Skeletal muscle tissue (tissue), 4 donors: Measurements from ENCODE around the gene TULP4. TPM values are rescaled to one million over a fixed set of nuclear protein-coding genes. Genes with fewer than 3 reads are reported as not detected.

Source experiments
- H3K27ac ChIP-seq: one replicate; pipeline ENCODE4 v1.7.0; 2013; ENCODE audit warnings: mild to moderate bottlenecking, low read depth, low read length, inconsistent platforms
- H3K27me3 ChIP-seq, 3 donors: one replicate each; pipeline ENCODE4 v1.7.0; 2013; ENCODE audit warnings: low read length in 3 of 3; ENCODE audit not compliant: control insufficient read depth in 3 of 3, insufficient read depth in 3 of 3
- H3K36me3 ChIP-seq, 3 donors: one replicate each; pipeline ENCODE4 v1.7.0; 2013; ENCODE audit warnings: low read length in 3 of 3; ENCODE audit not compliant: control insufficient read depth in 3 of 3, insufficient read depth in 3 of 3
- H3K4me1 ChIP-seq, 3 donors: one replicate each; pipeline ENCODE4 v1.7.0; 2013; ENCODE audit warnings: low read length in 3 of 3, mild to moderate bottlenecking in 3 of 3; ENCODE audit not compliant: control insufficient read depth in 3 of 3, insufficient read depth in 3 of 3
- H3K4me3 ChIP-seq, 3 donors: one replicate each; pipeline ENCODE4 v1.7.0; 2013; ENCODE audit warnings: low read length in 3 of 3
- H3K9ac ChIP-seq, 3 donors: one replicate each; pipeline ENCODE4 v1.7.0; 2013; ENCODE audit warnings: low read length in 3 of 3, mild to moderate bottlenecking in 3 of 3, moderate library complexity in 2 of 3, low read depth in 1 of 3
- H3K9me3 ChIP-seq, 3 donors: one replicate each; pipeline ENCODE4 v1.7.0; 2013; ENCODE audit warnings: low read length in 3 of 3; ENCODE audit not compliant: control insufficient read depth in 3 of 3
- total RNA-seq: library from RNA; depleted of rRNA; stranded (reverse); fragments of >200 nt; gene quantifications from one replicate; pipeline ENCODE4 v1.2.3, GENCODE V29; 2014
- donor health status: Osteomylitis.

TULP4 gene
- total RNA-seq, 1 donor from 2014 or later = 634 TPM

GRCh38 chr6:158536891-158537798, 224.9 kb downstream of the TULP4 start:
- H3K9me3 ChIP-seq = no peaks in the 10 kb centered on the region
- no peaks in the 10 kb centered on the region for H3K36me3 ChIP-seq
- H3K27me3 ChIP-seq = peaks cover 7 to 21% (median 16%) of the 10 kb centered on the region in 3 donors
- peaks cover 0 to 4% (median 0%) of the 10 kb centered on the region in 3 donors for H3K4me1 ChIP-seq
- H3K27ac ChIP-seq = no peak overlapping the region
- H3K9ac ChIP-seq = no peak overlapping the region
- H3K4me3 ChIP-seq = peak overlapping the region in 2 of 3 donors; percentile 40 to 73

- Histone ChIP-seq H3K27ac (no peak overlapping the region), H3K9ac (no peak overlapping the region), H3K36me3 (no peaks in the 10 kb centered on the region), H3K9me3 (no peaks in the 10 kb centered on the region), H3K4me3 (no peak overlapping the region), H3K4me1 (peaks cover 0 to 4% (median 0%) of the 10 kb centered on the region in 3 donors), H3K27me3 (peaks cover 7 to 24% (median 16%) of the 10 kb centered on the region in 3 donors)
Observed at GRCh38 chr6:158538741-158539140, 226.5 kb downstream of the TULP4 start.

- Histone ChIP-seq H3K9ac (no peak overlapping the region), H3K27ac (no peak overlapping the region), H3K9me3 (no peaks in the 10 kb centered on the region), H3K4me3 (no peak overlapping the region), H3K36me3 (no peaks in the 10 kb centered on the region), H3K27me3 (peaks cover 7 to 28% (median 16%) of the 10 kb centered on the region in 3 donors), H3K4me1 (peaks cover 0 to 4% (median 0%) of the 10 kb centered on the region in 3 donors)
Observed at GRCh38 chr6:158539413-158539812, 227.1 kb downstream of the TULP4 start.

- Histone ChIP-seq H3K4me3 (no peak overlapping the region), H3K36me3 (no peaks in the 10 kb centered on the region), H3K27me3 (peaks cover 7 to 30% (median 17%) of the 10 kb centered on the region in 3 donors), H3K9ac (no peak overlapping the region), H3K9me3 (no peaks in the 10 kb centered on the region), H3K4me1 (peaks cover 0 to 4% (median 0%) of the 10 kb centered on the region in 3 donors), H3K27ac (no peak overlapping the region)
Observed at GRCh38 chr6:158539881-158540280, 227.6 kb downstream of the TULP4 start.

GRCh38 chr6:158543606-158544185, 231.4 kb downstream of the TULP4 start:
- no peak overlapping the region for H3K27ac ChIP-seq
- H3K4me3 ChIP-seq = no peak overlapping the region
- no peaks in the 10 kb centered on the region for H3K9me3 ChIP-seq
- H3K9ac ChIP-seq = no peak overlapping the region
- H3K4me1 ChIP-seq = no peaks in the 10 kb centered on the region
- H3K27me3 ChIP-seq = peaks cover 0 to 9% (median 3%) of the 10 kb centered on the region in 3 donors
- no peaks in the 10 kb centered on the region for H3K36me3 ChIP-seq

GRCh38 chr6:158544428-158544827, 232.2 kb downstream of the TULP4 start:
- no peak overlapping the region for H3K27ac ChIP-seq
- no peak overlapping the region for H3K4me3 ChIP-seq
- H3K36me3 ChIP-seq = no peaks in the 10 kb centered on the region
- H3K9ac ChIP-seq = no peak overlapping the region
- H3K9me3 ChIP-seq = no peaks in the 10 kb centered on the region
- peaks cover 0 to 9% (median 3%) of the 10 kb centered on the region in 3 donors for H3K27me3 ChIP-seq
- no peaks in the 10 kb centered on the region for H3K4me1 ChIP-seq

GRCh38 chr6:158545043-158545966, 233.0 kb downstream of the TULP4 start:
- Histone ChIP-seq H3K4me1 (no peaks in the 10 kb centered on the region), H3K4me3 (no peak overlapping the region), H3K9ac (no peak overlapping the region), H3K27ac (no peak overlapping the region), H3K9me3 (no peaks in the 10 kb centered on the region), H3K36me3 (no peaks in the 10 kb centered on the region), H3K27me3 (peaks cover 0 to 9% (median 3%) of the 10 kb centered on the region in 3 donors)

GRCh38 chr6:158548418-158549161, 236.3 kb downstream of the TULP4 start:
- H3K27ac ChIP-seq = no peak overlapping the region
- peaks cover 0 to 6% (median 3%) of the 10 kb centered on the region in 3 donors for H3K27me3 ChIP-seq
- H3K36me3 ChIP-seq = no peaks in the 10 kb centered on the region
- no peaks in the 10 kb centered on the region for H3K9me3 ChIP-seq
- H3K4me3 ChIP-seq = no peak overlapping the region
- no peak overlapping the region for H3K9ac ChIP-seq
- H3K4me1 ChIP-seq = no peaks in the 10 kb centered on the region
